ENCODE results near the gene TMCO4. TPM values are rescaled to one million over a fixed set of nuclear protein-coding genes. Genes with fewer than 3 reads are reported as not detected.
"Not testable (repeated sequence)": the region's sequence is repeated elsewhere in the genome, so short reads cannot be mapped to it uniquely, and the experiment has no call there.

TMCO4 gene
- total RNA-seq = 10 to 100 TPM; 13.0 to 13.2 TPM

GRCh38 chr1:19799230-19800075, at the start of gene TMCO4:
Gene TMCO4, minus strand, starts transcription at chr1:19799916. Its CDS starts 19,158 bp downstream, at chr1:19780758.
- POLR2A ChIA-PET = no interaction called here
- CTCF ChIA-PET = interaction anchor here (1.6 kb wide), 1 partner anchor 12 kb away, joined by 3 read pairs; no protein-coding TSS in a partner anchor

GRCh38 chr1:19849307-19849706, 49.6 kb upstream of the TMCO4 start:
- POLR2A ChIA-PET, CTCF ChIA-PET: not testable (repeated sequence)

GRCh38 chr1:19847334-19847733, 47.6 kb upstream of the TMCO4 start:
- POLR2A ChIA-PET, CTCF ChIA-PET: not testable (repeated sequence)

- ChIA-PET CTCF (no interaction called here), POLR2A (no interaction called here)
Measured at GRCh38 chr1:19846338-19846737, 46.6 kb upstream of the TMCO4 start.

GRCh38 chr1:19845555-19845954, 45.8 kb upstream of the TMCO4 start:
- POLR2A ChIA-PET = no interaction called here
- CTCF ChIA-PET = no interaction called here

GRCh38 chr1:19844731-19845495, 45.2 kb upstream of the TMCO4 start:
- ChIA-PET POLR2A (no interaction called here), CTCF (no interaction called here)

GRCh38 chr1:19840228-19840627, 40.5 kb upstream of the TMCO4 start:
- CTCF ChIA-PET = no interaction called here
- POLR2A ChIA-PET = no interaction called here

GRCh38 chr1:19837866-19838265, 38.1 kb upstream of the TMCO4 start:
- POLR2A ChIA-PET = interaction anchor here (0.6 kb wide), 1 partner anchor 1259 kb away, joined by 5 read pairs; no protein-coding TSS in a partner anchor
- CTCF ChIA-PET = no interaction called here

- CTCF ChIA-PET = no interaction called here
- POLR2A ChIA-PET = no interaction called here
Measured at GRCh38 chr1:19835578-19835977, 35.9 kb upstream of the TMCO4 start.

GRCh38 chr1:19831441-19831840, 31.7 kb upstream of the TMCO4 start:
- ChIA-PET POLR2A (no interaction called here), CTCF (no interaction called here)

- POLR2A ChIA-PET = interaction anchor here (0.7 kb wide), 1 partner anchor 198 kb away, joined by 6 read pairs; no protein-coding TSS in a partner anchor
- CTCF ChIA-PET = no interaction called here
Measured at GRCh38 chr1:19828546-19828945, 28.8 kb upstream of the TMCO4 start.

GRCh38 chr1:19825298-19825697, 25.6 kb upstream of the TMCO4 start:
- CTCF ChIA-PET = no interaction called here
- POLR2A ChIA-PET = no interaction called here

- POLR2A ChIA-PET = no interaction called here
- CTCF ChIA-PET = no interaction called here
Measured at GRCh38 chr1:19824541-19824940, 24.8 kb upstream of the TMCO4 start.

- CTCF ChIA-PET = interaction anchor here (1.1 to 1.3 kb wide), 2 partner anchors 11 to 12 kb away, joined by 4 read pairs; no protein-coding TSS in a partner anchor
- POLR2A ChIA-PET = no interaction called here
Measured at GRCh38 chr1:19824036-19824435, 24.3 kb upstream of the TMCO4 start.

- POLR2A ChIA-PET = no interaction called here
- CTCF ChIA-PET = interaction anchor here (0.7 kb wide), 1 partner anchor 85 kb away, joined by 3 read pairs; no protein-coding TSS in a partner anchor
Measured at GRCh38 chr1:19819701-19820100, 20.0 kb upstream of the TMCO4 start.

- ChIA-PET CTCF (no interaction called here), POLR2A (no interaction called here)
Measured at GRCh38 chr1:19818324-19818723, 18.6 kb upstream of the TMCO4 start.

- CTCF ChIA-PET = interaction anchor here (0.6 kb wide), 1 partner anchor 16 kb away, joined by 5 read pairs; no protein-coding TSS in a partner anchor
- POLR2A ChIA-PET = no interaction called here
Measured at GRCh38 chr1:19817160-19817559, 17.4 kb upstream of the TMCO4 start.

GRCh38 chr1:19816737-19817086, 17.0 kb upstream of the TMCO4 start:
- CTCF ChIA-PET = interaction anchor here (0.6 kb wide), 1 partner anchor 16 kb away, joined by 5 read pairs; no protein-coding TSS in a partner anchor

GRCh38 chr1:19815801-19816736, 16.4 kb upstream of the TMCO4 start:
- CTCF ChIA-PET = interaction anchor here (0.6 kb wide), 1 partner anchor 15 kb away, joined by 5 read pairs; no protein-coding TSS in a partner anchor
- POLR2A ChIA-PET = no interaction called here

More at GRCh38 chr1:19816737-19817086, 17.0 kb upstream of the TMCO4 start:
- POLR2A ChIA-PET = not testable (repeated sequence)
